ENCODE measurements around the gene CTTN. TPM values are rescaled to one million over a fixed set of nuclear protein-coding genes. Genes with fewer than 3 reads are reported as not detected.
"Not testable (repeated sequence)": the region's sequence is repeated elsewhere in the genome, so short reads cannot be mapped to it uniquely, and the experiment has no call there.

CTTN gene
- total RNA-seq, 1 donor from 2014 or later, result 234 TPM

GRCh38 chr11:70381350-70381749 lies 17.0 kb upstream of the CTTN start:
- DNase-seq (ENCODE audit: low read depth in 2 of 2), result no peak

GRCh38 chr11:70381872-70382861 lies 16.2 kb upstream of the CTTN start:
- no peak for DNase-seq (ENCODE audit: low read depth in 2 of 2)

DNA sequence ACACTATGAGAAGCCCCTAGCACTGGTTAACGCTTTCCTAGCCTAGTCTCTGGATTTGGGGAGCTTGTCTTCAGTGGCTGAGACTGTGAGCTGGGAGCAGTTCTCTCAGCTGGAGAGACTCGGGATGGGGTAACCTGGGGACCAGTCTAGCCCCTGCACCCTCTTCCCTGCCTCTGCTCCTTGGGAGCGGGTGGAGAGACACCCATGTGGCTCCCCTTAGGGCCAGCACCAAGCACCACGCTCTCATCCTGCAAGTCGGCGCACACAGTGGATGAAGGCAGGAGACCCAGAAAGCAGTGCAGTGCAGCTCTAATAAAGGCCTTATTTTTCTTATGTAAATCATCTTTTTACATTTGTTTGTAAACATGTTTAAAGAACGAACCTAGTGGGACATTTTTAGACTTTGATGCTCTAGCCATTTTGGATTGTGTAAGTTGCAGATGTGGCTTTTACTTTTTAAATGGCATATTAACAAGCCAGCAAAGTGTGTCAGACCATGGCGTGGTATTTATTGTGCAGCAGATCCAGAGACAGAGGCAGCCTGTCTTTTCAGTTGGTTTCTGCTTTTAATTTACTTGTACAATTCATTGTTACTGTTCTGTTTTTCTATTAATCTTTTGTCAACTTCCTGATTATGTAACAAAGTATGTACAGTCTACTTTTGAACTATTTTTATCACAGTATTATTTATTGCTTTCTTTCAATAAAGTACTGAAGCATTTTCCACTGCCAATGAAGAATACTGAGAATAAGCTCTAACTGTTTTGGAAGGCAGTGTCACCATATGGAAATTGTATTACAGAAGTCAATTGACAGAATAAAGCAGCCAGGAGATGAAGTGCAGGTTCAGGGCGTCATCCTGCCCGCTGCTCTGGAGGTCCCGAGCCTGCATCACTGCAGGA lies 14.4 kb upstream of the CTTN start:
- no peak for DNase-seq (ENCODE audit: low read depth in 2 of 2)

- DNase-seq (ENCODE audit: low read depth in 2 of 2), result no peak
Observed at GRCh38 chr11:70384566-70385152, 13.7 kb upstream of the CTTN start.

DNA sequence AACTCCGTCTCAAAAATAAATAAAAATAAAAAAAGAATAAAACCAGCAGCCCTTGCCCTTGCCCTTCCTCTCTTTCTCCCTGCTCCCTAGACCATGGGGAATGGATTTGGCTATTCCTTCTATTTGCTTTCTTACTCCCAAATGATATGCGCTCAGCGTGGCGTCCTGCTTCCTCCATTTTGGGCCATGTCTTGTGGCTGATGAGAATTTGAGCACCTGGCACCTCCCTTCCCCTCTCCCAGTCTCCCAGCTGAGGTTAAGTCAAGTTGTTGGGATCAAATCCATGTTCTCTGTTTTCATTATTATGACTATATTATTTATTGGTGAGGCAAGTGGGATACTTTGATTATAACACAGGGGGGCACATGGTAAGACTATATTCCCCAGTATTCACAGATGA lies 10.8 kb upstream of the CTTN start:
- no peak for DNase-seq (ENCODE audit: low read depth in 2 of 2)

GRCh38 chr11:70389201-70389600 lies 9.1 kb upstream of the CTTN start:
- DNase-seq (ENCODE audit: low read depth in 2 of 2), result no peak

GRCh38 chr11:70390882-70391281 lies 7.4 kb upstream of the CTTN start:
- DNase-seq (ENCODE audit: low read depth in 2 of 2), result not testable (repeated sequence)

- no peak for DNase-seq (ENCODE audit: low read depth in 2 of 2)
Observed at GRCh38 chr11:70394211-70394950, 3.9 kb upstream of the CTTN start.

GRCh38 chr11:70397336-70397982 lies 870 bp upstream of the CTTN start:
- peak; percentile 26 to 35 for DNase-seq (ENCODE audit: low read depth in 2 of 2)

DNA sequence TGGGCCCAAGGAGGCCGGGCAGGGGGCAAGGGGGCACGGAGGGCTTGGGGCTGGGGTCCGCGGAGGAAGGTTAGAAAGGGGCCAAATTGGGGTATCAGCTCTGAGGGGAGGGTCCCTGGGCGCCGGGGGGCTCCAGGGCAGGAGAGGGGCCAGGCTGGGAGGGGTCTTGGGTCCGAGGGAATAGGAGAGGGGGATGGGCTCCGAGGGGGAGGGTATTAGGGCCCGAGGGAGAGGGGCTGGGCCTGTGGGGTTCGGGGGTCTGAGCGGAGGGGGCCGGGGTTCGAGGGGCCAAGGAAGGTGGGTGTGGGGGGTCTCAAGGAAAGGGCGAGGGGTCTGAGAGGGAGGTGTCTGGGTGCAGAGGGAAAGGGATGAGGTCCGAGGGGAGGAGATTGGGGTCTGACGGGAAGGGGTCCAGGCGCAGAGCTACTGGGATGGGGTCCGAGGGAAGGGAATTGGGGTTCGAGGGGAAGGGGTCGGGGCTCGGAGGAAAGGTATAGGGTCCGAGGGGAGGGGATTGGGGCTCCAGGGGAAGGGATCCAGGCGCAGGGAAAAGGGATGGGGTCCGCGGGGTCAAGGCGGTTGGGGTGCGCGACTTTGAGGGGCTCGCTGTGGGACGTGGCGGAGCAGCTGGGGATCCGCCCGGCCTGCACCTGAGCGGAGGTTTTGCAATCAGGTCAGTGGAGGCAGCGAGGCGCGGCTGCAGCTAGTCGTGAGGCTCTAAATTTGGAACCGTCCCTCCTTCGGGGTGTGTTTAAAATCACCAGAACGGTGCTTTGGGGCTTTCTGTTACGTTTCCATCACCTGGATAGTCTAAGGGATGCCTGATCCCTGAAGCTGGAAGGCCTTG lies 728 bp downstream of the CTTN start:
- peak in 1 of 2 donors; percentile 27 for DNase-seq (ENCODE audit: low read depth in 2 of 2)

GRCh38 chr11:70399681-70400112 lies 1.4 kb downstream of the CTTN start:
- DNase-seq (ENCODE audit: low read depth in 2 of 2), result peak; percentile 84 to 97

DNA sequence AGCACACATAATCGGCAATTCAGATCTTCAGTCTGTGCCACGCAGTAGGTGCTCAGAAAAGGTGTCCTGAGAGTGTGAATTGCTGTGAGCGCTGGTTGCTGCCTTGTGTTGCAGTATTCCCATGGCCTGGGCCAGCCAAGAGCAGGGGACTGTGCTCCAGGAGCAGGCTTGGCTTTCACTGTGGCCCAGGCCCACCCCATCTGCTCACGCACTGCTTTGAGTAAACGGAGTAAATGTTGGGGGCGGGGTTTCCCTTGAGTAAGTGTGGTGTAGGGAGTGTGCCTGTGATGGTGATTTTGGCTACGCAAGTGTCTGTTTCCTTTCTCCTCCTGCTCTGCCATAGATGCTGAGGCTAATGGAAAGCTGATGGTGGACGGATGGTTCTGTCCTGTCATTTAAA lies 2.3 kb downstream of the CTTN start:
- DNase-seq (ENCODE audit: low read depth in 2 of 2), result no peak

GRCh38 chr11:70402016-70402415 lies 3.7 kb downstream of the CTTN start:
- DNase-seq (ENCODE audit: low read depth in 2 of 2), result no peak

GRCh38 chr11:70402685-70403084 lies 4.4 kb downstream of the CTTN start:
- no peak for DNase-seq (ENCODE audit: low read depth in 2 of 2)

DNA sequence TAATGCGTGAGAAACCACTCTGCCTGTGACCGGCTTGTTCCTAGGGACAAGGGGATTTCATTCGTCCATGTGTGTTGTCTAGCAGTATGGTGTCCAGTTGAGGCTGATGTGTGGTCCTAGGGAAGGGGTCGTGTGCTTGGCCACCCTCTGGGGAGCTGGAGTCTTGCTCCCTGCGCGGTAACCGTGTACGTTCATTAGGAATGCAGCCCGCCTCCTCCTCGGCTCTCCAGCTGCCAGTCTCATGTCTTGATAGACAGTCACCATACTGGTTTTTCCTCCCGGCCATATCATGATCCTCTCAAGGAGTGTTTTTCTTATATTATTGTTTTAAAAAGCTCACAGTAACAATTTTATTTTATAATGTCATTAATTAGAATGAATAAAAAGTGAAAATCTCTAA lies 5.9 kb downstream of the CTTN start:
- DNase-seq (ENCODE audit: low read depth in 2 of 2), result no peak

GRCh38 chr11:70405679-70406395 lies 7.5 kb downstream of the CTTN start:
- DNase-seq (ENCODE audit: low read depth in 2 of 2), result no peak

DNA sequence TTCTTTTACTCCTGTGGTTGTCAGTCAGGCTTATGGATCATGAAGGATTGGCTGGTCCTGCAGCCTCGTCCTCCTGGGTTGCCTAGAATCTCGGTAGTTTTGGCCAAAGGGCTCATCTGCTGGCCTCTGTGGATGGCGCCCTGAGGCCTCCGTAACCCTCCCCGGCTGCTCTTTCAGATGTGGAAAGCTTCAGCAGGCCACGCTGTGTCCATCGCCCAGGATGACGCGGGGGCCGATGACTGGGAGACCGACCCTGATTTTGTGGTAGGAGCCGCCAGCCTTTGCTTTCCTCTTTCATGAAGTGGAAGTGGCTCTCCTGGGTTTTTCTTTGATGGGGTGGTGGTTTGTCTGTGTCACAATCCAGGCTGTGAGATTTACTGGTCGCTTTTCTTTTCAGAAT lies 8.8 kb downstream of the CTTN start:
- DNase-seq (ENCODE audit: low read depth in 2 of 2), result no peak

DNA sequence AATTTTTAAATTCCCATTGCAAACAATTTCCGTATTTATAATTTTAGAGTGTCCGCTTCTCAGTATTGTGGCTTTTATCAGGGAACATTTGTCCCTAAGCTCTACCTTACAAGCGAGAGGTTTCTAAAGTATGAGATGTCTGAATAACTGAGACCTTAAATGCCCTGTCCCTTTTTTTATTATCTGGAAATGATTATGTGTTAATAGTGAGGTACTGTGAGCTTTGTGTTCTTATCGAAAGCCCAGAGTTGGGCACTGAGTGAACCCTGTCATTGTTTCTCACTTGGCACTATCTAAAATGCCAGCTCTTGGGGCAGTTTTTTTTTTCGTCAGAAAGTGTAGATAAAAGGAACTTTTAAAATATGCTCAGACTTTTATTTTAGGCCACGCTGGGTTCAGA lies 9.5 kb downstream of the CTTN start:
- DNase-seq (ENCODE audit: low read depth in 2 of 2), result no peak

GRCh38 chr11:70408326-70408725 lies 10.0 kb downstream of the CTTN start:
- not testable (repeated sequence) for DNase-seq (ENCODE audit: low read depth in 2 of 2)
